OCI-LY1 (cell line): Measurements from ENCODE around the gene TCF4.

Source experiments
- EZH2 ChIP-seq: fragments of 200-600 bp; sonication (generic), shearing (Covaris generic); IDR thresholded peaks from 2 replicates; pipeline ENCODE4 v1.8.0; 2017; ENCODE audit warnings: borderline replicate concordance, mixed run types, mild to moderate bottlenecking, antibody characterized with exemption, low read length, moderate library complexity, mixed read lengths
- TF ChIP-seq, protein P1 (sequence below): fragments of 200-600 bp; sonication (generic), shearing (Covaris generic); IDR thresholded peaks from 2 replicates; pipeline ENCODE4 v1.5.1; 2017; ENCODE audit warnings: mild to moderate bottlenecking, antibody characterized with exemption, low read length, moderate library complexity, mixed read lengths

DNA sequence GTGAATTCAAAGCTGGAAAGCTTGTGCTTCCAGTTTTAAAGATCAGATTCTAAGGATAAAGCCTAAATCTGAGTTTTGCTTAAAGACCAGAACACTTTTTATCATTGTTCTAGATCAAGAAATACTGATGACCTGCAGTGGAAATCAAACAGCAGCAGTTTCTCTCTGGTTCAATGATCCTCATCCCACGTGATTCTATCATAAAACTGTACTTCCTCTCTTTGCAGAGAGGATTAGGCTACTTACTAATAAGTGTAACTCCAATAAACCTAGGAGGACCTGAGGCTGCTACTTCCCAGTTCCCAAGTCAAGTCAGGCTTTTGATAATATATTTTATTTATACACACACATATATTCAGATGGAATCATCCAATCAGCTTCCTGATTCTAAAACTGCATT is 81.9 kb downstream of the TCF4 start:
- TF ChIP-seq, protein P1, sequence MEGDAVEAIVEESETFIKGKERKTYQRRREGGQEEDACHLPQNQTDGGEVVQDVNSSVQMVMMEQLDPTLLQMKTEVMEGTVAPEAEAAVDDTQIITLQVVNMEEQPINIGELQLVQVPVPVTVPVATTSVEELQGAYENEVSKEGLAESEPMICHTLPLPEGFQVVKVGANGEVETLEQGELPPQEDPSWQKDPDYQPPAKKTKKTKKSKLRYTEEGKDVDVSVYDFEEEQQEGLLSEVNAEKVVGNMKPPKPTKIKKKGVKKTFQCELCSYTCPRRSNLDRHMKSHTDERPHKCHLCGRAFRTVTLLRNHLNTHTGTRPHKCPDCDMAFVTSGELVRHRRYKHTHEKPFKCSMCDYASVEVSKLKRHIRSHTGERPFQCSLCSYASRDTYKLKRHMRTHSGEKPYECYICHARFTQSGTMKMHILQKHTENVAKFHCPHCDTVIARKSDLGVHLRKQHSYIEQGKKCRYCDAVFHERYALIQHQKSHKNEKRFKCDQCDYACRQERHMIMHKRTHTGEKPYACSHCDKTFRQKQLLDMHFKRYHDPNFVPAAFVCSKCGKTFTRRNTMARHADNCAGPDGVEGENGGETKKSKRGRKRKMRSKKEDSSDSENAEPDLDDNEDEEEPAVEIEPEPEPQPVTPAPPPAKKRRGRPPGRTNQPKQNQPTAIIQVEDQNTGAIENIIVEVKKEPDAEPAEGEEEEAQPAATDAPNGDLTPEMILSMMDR = no peak
- no peak for TF ChIP-seq EZH2
